Measurements from ENCODE around the gene HSPG2.
"Not testable (repeated sequence)": the region's sequence is repeated elsewhere in the genome, so short reads cannot be mapped to it uniquely, and the experiment has no call there.

HSPG2 gene

DNA sequence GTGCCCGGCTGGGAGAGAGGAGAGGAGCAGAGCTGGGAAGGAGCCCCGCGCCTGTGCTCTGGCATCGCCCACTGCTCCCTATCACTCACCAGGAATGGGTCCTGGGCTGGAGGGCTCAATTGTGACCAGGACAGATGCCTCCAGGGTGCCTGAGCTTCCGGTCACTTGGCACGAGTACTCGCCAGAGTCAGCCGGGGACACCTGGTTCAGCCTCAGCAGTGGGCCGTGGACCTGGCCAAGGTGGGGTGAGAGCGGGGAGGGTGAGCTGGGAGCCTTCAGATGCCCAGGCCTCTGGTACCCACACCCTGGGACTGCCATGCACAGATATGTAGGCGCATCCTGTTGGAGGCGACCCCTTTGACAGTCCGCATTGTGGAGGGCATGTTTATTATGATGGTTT, 93.9 kb downstream of the HSPG2 start:
- no peak for DNase-seq

- no peak for DNase-seq
Measured at GRCh38 chr1:21842606-21843162, 94.4 kb downstream of the HSPG2 start.

GRCh38 chr1:21841852-21842466, 95.2 kb downstream of the HSPG2 start:
- DNase-seq, result no peak

DNA sequence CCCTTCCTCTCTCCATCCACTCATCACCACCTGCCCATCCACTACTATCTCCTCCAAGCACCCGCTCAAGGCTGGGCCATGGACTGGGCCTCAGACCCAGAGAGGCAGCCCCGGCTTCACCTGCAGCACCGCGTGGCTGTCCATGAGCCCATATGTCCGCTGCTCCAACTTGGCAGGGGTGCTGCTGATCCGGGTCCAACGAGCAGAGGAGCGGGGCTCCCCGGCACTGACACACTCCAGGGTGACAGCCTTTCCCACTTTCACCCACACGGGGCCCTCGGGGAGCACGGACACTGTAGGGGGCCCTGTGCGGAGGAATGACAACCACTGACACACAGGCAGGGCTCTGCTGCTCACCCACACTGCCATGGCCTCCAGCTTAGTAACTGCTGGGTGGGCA, 96.1 kb downstream of the HSPG2 start:
- no peak for DNase-seq

DNA sequence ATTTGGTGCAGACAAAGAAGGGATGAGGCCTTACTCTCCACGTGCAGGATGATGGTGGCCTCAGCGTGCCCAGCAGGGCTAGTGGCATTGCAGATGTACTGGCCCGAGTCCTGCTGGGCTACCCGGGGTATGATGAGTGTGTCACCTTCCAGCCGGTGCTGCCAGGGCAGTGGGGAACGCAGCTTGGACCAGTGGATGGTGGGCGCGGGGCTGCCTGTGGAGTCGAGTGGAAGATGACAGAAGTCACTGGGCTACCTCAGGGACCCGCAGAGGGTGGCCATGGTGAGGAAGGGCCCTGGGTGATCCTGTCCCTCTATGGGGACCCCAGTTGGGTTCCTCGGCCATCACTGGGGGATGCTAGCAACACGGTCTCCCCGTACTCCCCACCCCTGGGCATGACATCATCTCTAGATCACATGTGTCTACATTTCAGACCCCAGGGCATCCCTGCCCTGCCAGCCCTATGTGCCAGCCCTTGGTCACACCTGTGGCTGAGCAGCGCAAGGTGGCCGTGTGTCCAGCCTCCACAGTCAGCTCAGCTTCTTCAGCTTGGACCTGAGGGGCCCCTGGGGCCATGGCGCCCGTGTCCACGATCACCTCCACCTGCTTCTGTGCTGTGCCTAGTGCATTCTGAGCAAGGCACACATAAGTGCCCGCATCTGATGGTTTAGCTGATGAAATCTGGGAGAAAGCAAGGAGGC, 97.6 kb downstream of the HSPG2 start:
- DNase-seq, result no peak

DNA sequence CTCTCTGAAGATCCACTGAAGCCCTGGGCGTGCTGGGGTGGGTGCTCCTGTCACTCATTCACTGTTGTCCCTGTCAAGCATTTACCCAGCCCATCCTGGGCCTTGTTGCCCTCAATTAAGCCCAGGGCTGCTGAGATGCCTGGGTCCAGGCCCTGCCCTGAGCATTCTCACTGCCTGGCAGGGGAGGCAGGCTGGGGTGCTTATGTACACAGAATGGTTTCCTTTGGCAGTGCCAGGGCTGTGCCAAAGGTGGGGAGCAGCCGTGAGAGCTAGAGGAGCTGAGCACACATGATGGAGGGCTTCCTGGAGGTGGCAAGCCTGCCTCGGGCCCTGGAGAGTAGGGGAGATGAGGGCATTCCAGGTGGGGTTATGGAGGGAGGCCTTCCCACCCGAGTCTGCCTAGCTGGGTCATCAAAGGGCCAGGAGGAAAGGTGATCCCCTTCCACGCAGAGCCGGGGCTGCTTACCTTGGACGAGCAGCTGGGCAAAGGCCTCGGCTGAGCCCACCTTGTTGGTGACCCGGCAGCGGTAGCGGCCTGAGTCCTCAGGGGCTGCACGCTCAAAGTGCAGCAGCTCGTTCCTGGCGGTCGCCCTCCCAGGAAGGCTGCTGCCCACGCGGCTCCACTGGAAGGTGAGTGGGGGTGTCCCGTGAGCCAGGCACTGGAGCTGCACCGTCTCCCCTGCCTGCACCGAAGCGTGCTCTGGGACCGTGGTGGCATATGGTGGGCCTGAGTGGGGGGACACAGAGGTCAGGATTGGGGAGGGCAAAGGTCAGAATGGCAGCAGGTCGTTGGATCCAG, 98.6 kb downstream of the HSPG2 start:
- DNase-seq, result no peak

DNA sequence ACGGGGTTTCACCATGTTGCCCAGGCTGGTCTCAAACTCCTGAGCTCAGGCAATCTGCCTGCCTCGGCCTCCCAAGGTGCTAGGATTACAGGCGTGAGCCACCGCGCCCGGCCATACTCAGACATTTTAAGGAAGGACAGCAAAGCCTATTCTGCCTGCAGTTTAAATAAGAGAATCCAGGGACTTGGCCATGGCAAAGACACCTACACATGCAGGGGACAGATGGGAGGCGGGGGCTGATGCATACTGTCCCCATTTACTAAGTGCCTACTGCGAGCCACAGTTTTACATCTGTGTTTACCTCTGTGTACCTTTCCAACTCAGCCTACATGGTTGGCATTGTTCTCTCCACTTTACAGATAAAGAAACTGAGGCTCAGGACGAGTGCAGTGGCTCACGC, 99.6 kb downstream of the HSPG2 start:
- DNase-seq, result no peak

DNA sequence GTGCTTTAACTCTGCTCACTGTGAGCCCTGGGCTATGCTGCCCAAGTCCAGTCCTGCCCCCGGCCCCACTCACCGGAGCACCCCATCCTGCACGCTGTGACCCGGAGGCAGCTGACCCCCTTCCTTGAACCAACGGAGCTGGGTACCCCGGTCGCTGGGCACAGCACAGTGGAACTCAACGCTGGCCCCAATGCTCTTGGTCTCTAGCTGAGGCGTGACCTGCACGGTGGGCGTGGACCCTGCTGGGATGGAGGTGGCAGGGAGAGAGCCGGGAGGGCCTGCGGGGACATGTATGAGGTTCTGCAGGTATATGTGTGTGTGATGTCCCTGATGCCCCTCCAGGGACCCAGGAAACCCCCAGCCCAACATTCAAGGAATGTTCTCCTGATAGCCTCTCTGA, 100.4 kb downstream of the HSPG2 start:
- no peak for DNase-seq

DNA sequence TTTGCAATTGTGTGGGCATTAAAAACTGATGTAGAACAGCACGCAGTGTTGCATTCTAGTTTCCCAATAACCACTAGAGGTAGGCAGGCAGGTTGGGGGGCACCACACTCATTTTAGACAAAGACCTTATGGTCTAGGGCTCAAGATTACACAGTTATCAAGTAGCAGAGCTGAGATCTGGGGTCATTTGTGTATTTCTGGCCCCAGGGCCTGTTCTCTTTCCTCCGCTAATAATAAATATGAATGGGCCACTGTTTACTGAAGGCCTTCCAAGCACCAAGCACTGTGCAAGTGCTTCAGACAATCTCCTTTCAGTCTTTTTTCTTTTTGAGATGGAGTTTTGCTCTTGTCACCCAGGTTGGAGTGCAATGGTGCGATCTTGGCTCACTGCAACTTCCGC, 101.1 kb downstream of the HSPG2 start:
- no peak for DNase-seq

- DNase-seq, result no peak
Measured at GRCh38 chr1:21834666-21835065, 102.4 kb downstream of the HSPG2 start.

DNA sequence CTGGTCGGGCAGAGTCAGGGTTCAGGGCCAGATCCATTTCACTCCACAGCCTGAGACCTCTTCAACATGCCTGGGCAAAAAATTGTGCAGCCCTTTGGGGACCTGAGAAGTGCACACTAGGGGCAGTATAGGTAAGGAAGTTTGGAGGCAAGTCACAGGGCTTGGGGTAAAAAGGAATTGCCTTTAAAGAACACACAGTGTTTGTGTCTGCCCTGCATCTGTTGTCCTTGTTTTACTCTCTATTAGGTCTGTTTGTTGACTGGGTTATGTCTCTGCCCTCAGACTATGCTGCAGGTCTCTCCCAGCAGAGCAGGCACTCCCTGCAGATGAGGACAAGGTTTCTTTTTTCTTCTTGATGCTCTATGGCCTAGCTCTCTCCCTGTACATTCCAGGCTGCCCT, 103.0 kb downstream of the HSPG2 start:
- no peak for DNase-seq

GRCh38 chr1:21833392-21833976, 103.6 kb downstream of the HSPG2 start:
- no peak for DNase-seq

GRCh38 chr1:21831454-21831970, 105.6 kb downstream of the HSPG2 start:
- DNase-seq, result no peak

DNA sequence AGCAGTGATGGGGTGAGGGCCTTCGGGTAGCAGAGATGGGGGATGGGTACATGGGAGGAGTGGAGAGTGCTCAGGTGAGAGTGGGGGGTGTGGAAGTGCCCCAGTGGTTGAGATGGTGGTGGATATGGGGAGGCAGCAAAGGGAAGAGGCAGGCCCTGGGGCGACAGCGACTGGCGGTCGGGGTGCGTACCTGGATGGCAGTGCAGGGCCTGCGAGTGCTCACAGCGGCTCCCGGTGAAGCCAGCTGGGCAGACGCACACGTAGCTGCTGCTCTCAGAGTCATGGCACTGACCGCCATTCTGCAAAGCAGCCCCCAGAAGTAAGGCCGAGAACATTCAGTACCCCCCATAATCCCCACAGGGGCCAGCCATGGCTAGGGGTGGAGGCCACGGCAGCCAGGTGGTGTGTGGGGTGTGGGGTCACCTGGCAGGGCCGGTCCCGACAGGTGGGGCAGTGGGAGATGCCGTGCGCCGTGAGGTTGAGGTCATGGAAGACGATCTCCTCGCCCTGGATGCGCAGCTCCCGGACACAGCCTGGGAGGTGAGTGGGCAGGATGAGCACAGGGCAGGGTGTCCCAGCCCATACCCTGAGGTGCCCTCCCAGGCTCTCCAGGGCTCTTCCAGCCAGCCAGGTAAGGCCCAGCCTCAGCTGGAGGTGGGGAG, 106.2 kb downstream of the HSPG2 start:
- DNase-seq, result no peak

DNA sequence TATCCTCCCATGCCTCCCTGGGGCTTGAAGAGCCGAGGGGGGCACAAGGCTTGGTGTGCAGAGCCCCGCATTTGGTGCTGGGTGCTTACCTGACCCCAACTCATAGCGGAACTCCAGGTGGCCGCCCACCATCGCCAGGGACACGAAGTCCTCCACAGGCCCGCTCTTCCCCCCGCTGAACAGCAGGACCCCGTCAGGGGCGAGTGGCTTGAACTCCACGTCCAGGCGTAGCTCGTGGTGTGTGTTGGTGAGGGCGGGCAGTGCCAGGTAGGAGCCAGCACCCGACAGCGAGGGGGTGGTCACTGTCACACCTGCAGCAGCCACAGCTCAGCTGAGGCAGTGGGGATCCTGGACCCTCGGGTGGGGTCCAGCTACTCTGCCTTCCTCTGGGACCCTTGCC, 107.8 kb downstream of the HSPG2 start:
- no peak for DNase-seq

DNA sequence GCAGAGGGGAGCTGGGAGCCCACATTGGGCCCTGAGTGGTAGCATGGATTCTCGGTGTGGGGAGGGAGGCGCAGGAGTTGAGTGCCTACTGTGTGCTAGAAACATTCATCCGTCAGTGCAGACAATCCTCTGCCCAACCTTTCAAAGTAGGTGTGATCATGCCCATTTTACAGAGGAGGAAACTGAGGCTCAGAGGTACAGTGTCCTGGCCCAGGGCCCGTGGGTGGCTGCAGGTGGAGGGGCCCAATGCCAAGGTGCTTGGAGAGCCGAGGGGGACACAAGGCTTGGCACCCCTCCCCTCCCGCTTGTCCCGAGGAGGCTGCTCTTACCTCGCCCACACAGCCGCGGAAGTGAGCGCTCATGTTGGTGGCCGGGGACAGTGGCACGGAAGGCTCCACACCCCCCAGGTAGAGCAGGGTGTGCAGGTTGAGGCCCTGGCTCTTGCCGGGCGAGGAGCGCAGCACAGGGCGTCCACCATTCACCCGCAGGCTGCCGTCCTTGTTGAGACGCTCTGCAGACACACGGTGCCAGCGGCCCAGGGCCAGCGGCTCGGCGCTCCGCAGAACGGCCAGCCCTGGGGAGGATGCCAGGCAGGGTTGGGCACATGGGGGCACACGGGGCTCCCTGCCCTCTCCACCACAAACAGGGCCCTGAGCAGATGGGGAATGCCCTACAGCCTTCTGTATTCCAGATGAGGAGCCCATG, 108.5 kb downstream of the HSPG2 start:
- DNase-seq, result no peak

- DNase-seq, result no peak
Measured at GRCh38 chr1:21828075-21828474, 109.0 kb downstream of the HSPG2 start.

- no peak for DNase-seq
Measured at GRCh38 chr1:21827141-21827679, 109.9 kb downstream of the HSPG2 start.

DNA sequence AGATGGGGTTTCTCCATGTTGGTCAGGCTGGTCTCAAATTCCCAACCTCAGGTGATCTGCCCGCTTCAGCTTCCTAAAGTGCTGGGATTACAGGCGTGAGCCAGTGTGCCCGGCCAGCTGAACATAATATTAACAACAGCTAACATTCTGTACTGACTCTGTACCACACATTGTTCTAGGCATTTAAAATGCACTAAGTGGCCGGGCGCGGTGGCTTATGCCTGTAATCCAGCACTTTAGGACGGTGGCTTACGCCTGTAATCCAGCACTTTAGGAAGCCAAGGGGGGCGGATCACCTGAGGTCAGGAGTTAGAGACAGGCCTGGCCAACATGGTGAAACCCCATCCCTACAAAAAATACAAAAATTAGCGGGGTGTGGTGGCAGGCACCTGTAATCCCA, 110.4 kb downstream of the HSPG2 start:
- not testable (repeated sequence) for DNase-seq

DNA sequence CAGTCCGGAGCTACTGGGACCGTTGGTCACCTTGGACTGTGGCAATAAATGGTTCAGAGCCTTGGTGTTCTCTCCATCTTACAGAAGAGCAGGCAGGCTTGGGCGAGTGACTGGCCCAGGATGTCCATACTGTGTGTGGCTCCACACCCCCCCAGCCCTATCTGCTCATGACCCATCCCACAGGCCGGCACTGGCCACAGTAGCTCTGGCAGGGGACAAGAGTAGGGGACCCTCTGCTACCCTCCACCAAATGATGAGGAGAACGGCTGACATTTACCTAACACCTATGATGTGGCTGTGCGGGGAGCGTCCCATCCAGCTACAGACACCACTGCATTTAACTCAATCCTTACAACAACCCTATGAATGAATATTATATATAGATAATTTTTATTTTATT, 111.7 kb downstream of the HSPG2 start:
- DNase-seq, result no peak

- no peak for DNase-seq
Measured at GRCh38 chr1:21824926-21825325, 112.2 kb downstream of the HSPG2 start.

Data from T-helper 1 cell (primary cell).